ENCODE results near the gene PRAMEF27.
"Not testable (repeated sequence)": the region's sequence is repeated elsewhere in the genome, so short reads cannot be mapped to it uniquely, and the experiment has no call there.

DNA sequence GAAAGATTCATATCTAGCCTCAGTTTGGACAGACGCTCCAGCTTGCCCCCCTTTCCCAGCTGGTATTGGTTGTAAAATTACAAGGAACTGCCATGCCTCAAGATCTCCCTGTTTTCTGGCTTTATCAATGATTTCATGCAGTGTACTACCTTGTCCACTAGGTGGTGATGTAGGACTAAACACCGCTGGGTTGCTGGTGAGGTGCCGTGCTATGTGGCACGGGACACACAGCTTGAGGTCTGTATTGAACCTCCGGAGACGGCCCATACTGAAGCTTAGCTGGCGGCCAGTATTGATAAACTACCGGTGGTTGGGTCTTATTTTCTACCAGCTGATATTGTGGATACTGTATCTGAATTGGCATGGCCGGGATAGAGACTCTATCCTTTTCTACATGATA, 36.5 kb downstream of the PRAMEF27 start:
- TF ChIP-seq CTCF (IDR thresholded peaks at IDR 0.05); ZFX (IDR thresholded peaks at IDR 0.05; ENCODE audit: borderline replicate concordance): not testable (repeated sequence)
